HFF-Myc (cell line): ENCODE results near the gene RTP5.
"Not testable (repeated sequence)": the region's sequence is repeated elsewhere in the genome, so short reads cannot be mapped to it uniquely, and the experiment has no call there.

Experiments
- DNase-seq: peaks from one replicate; pipeline ENCODE4 v3.0.0-alpha.2; 2011; ENCODE audit warnings: low read depth; ENCODE audit errors: extremely low read depth
- H3K4me3 ChIP-seq: replicated peaks from 2 replicates; pipeline ENCODE4 v1.5.1; 2011; ENCODE audit warnings: low read depth, mild to moderate bottlenecking, control low read depth, low read length
- TF ChIP-seq, protein P1 (sequence below): IDR thresholded peaks from 2 replicates; pipeline ENCODE4 v1.5.1; 2012; ENCODE audit warnings: mild to moderate bottlenecking, low read depth, low read length, control low read depth; ENCODE audit errors: missing control alignments

The RTP5 gene

DNA sequence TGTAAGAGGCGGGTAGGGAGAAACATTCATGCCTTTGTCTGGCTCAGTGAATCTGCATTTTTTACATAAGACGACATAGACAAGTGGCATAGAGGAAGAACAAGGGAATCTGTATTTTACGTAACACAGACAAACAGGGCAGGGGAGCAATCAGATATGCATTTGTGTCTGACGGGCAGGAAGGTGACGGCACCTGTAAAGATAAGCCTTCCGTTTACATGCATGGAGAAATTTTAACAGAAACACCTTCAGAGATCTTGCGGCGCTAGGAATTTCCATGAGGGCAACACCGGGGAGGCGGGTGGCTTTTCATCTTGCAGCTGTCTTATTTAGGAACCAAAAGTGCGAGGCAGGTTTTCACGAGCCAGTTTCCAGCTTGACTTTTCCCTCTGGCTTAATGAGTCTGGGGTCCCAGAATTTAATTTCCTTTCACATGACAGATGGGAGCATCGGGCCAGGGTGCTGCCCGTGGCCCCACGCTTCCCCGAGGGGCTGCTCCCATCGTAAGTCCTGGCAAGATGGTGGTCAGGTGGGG, 42.6 kb downstream of the RTP5 start:
- TF ChIP-seq, protein P1, sequence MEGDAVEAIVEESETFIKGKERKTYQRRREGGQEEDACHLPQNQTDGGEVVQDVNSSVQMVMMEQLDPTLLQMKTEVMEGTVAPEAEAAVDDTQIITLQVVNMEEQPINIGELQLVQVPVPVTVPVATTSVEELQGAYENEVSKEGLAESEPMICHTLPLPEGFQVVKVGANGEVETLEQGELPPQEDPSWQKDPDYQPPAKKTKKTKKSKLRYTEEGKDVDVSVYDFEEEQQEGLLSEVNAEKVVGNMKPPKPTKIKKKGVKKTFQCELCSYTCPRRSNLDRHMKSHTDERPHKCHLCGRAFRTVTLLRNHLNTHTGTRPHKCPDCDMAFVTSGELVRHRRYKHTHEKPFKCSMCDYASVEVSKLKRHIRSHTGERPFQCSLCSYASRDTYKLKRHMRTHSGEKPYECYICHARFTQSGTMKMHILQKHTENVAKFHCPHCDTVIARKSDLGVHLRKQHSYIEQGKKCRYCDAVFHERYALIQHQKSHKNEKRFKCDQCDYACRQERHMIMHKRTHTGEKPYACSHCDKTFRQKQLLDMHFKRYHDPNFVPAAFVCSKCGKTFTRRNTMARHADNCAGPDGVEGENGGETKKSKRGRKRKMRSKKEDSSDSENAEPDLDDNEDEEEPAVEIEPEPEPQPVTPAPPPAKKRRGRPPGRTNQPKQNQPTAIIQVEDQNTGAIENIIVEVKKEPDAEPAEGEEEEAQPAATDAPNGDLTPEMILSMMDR = no peak

DNA sequence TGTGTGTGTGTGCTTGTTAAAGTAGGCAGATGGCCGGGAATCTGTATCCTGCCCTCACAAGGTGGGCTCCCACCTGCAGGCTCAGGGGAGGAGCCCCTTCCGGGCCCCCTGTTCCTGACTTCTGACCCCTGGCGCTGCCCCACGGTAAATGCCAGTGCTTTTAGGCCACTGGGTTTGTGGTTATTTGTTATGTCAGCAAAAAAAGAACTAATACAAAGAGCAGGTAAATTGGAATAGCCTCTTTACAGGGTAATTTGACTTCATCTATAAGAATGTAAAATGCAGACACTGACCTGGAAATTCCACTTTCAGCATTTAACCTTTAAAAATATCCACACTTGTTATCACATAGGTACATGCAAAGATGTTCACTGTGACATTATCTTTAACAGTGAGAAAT, 44.2 kb downstream of the RTP5 start:
- DNase-seq = no peak
- no peak overlapping the region for H3K4me3 ChIP-seq
- TF ChIP-seq, protein P1 = no peak

More for the DNA sequence above, 42.6 kb downstream of the RTP5 start:
- H3K4me3 ChIP-seq = no peak overlapping the region
- no peak for DNase-seq

DNA sequence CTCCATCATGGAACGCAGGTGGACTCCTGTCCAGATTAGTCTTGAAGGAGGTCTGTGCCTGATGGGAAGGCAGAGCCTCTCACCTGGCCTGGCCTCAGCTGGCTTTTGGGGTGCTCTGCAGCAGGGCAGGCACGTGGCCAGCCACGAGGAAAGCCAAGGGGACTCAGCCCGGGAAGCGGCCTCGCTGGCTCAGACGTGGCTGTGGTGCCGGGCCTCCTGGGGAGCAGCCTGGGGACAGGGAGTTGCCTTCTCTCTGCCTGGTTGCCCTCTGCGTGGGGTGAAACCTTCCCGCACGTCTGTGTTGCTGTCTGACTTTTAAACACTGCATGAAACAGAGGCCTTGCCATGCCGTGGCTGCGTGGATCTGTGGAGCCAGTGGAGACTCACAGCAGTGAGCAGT, 45.0 kb downstream of the RTP5 start:
- no peak overlapping the region for H3K4me3 ChIP-seq
- DNase-seq = no peak

DNA sequence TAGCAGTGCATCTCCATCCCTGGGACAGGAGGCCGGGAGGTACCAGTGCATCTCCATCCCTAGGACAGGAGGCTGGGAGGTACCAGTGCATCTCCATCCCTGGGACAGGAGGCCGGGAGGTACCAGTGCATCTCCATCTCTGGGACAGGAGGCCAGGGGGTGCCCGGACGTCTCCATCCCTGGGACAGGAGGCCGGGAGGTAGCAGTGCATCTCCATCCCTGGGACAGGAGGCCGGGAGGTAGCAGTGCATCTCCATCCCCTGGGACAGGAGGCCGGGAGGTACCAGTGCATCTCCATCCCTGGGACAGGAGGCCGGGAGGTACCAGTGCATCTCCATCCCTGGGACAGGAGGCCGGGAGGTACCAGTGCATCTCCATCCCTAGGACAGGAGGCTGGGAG, 52.1 kb downstream of the RTP5 start:
- not testable (repeated sequence) for DNase-seq, H3K4me3 ChIP-seq

More for the DNA sequence above, 45.0 kb downstream of the RTP5 start:
- TF ChIP-seq, protein P1 = no peak

DNA sequence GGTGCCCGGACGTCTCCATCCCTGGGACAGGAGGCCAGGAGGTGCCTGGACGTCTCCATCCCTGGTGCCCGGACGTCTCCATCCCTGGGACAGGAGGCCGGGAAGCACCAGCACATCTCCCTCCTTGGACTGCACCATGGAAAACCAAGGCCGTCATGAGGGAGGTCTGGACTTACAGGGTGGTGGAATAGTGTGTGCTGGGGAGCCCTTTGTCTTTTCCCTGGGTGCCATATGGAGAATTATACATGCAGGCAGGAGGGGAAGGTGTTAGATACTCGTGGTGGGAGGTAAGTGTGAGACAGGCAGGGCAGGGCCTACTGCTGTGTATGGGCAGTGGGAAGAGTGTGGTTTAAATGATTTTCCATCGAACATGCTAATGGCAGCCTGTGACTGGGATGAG, 52.9 kb downstream of the RTP5 start:
- DNase-seq = no peak
- TF ChIP-seq, protein P1 = no peak
- no peak overlapping the region for H3K4me3 ChIP-seq

DNA sequence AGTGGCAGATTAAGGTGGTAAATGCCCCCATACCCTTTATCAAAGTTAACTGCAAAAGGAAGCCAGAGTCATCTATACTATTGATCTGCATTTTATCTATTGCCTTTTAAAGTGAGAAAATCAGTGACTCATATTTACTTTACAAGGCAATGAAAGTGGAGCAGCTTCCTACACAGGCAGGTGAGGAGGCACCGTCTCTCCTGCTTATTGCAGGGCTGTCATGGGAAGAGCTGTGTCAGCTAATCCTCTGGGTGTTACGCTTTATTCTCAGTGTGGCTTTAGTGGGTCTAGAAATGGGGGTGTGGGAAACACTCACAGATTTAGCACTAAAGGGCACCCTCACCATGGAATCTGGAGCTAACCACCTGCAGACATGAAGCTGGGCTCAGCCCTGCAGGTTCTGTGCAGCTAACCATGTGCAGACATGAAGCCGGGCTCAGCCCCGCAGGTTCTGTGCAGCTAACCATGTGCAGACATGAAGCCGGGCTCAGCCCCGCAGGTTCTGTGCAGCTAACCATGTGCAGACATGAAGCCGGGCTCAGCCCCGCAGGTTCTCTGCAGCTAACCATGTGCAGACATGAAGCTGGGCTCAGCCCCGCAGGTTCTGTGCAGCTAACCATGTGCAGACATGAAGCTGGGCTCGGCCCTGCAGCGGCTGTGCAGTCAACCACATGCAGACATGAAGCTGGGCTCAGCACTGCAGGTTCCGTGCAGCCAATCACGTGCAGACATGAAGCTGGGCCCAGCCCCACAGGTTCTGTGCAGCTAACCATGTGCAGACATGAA, 53.5 kb downstream of the RTP5 start:
- not testable (repeated sequence) for DNase-seq, H3K4me3 ChIP-seq
